ENCODE results near the gene THADA.
"Not testable (repeated sequence)": the region's sequence is repeated elsewhere in the genome, so short reads cannot be mapped to it uniquely, and the experiment has no call there.

The THADA gene

DNA sequence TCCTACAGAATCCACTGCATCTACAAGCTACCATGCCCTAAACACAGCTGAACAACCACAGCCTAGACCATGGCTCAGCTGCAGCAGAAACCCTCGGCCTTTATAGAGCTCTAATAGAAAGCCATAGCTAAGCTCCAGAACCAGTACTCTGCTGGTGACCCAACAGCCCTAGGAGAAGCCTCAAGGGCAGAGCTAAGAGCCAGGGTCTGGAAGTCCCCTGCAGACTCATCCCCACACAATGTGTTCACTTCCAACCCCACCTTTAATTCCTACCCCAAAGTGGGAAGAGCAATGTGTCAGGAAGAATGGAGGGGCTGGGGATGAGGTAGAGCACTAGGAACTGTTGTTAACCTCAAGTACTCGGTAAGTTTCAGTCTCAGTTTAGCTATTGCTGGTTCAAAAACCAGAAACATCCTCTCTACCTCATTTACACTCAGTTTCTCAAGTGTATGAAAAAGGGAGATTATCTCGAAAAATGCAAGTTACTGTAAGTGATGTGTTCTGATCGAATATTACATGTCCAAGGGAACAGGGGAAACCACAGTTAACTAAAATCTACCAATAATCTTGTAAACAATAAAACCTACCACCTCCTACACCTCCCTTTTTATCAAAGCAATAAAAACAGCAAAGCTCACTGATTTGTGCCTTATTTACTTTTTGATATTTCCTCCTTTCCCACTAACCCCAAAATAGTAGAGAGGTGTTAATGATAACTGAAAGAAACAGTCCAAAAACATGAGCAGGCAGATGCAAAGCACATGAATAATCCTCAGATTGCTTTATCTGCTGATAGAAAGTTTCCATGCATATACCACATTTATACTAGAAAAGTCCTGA, 36.2 kb downstream of the THADA start:
- no peaks in the 10 kb centered on the region for H3K27me3 ChIP-seq (ENCODE audit: control insufficient read depth in 1 of 2, insufficient read depth in 2 of 2, low read length in 2 of 2)
- no peak overlapping the region for H3K4me3 ChIP-seq (ENCODE audit: low read length in 2 of 2)
- peaks cover 11 to 20% of the 10 kb centered on the region in 2 donors for H3K36me3 ChIP-seq (ENCODE audit: control insufficient read depth in 2 of 2, insufficient read depth in 2 of 2, low read length in 2 of 2)
- H3K4me1 ChIP-seq (ENCODE audit: control insufficient read depth, insufficient read depth, low read length), result no peaks in the 10 kb centered on the region
- H3K27ac ChIP-seq (ENCODE audit: low read length), result no peak overlapping the region
- H3K9ac ChIP-seq (ENCODE audit: low read length in 2 of 2), result no peak overlapping the region
- H3K9me3 ChIP-seq (ENCODE audit: control insufficient read depth in 2 of 2, low read length in 2 of 2), result no peaks in the 10 kb centered on the region

DNA sequence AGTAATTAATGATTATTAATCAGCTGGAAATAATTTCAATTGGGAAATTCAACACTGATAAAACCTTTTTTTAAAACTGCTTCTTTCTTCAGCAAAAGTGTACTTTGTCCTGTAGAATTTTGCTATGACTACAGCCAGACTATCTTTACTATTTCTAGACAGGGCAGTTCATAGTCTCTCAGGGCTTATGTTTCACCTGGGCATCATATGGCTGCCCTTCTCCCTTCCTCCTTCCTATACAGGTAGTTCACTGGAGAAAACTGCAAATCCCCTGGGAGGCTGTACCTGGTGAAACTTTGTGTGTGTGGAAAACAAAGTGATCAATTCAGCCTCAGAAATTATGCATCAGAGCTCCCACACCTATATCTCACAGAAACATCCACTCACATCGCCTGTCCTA, 38.6 kb downstream of the THADA start:
- Histone ChIP-seq H3K4me3 (ENCODE audit: low read length in 2 of 2) (no peak overlapping the region), H3K27ac (ENCODE audit: low read length) (no peak overlapping the region), H3K4me1 (ENCODE audit: control insufficient read depth, insufficient read depth, low read length) (no peaks in the 10 kb centered on the region), H3K9ac (ENCODE audit: low read length in 2 of 2) (no peak overlapping the region), H3K27me3 (ENCODE audit: control insufficient read depth in 1 of 2, insufficient read depth in 2 of 2, low read length in 2 of 2) (no peaks in the 10 kb centered on the region), H3K36me3 (ENCODE audit: control insufficient read depth in 2 of 2, insufficient read depth in 2 of 2, low read length in 2 of 2) (peaks cover 18 to 21% of the 10 kb centered on the region in 2 donors), H3K9me3 (ENCODE audit: control insufficient read depth in 2 of 2, low read length in 2 of 2) (no peaks in the 10 kb centered on the region)

DNA sequence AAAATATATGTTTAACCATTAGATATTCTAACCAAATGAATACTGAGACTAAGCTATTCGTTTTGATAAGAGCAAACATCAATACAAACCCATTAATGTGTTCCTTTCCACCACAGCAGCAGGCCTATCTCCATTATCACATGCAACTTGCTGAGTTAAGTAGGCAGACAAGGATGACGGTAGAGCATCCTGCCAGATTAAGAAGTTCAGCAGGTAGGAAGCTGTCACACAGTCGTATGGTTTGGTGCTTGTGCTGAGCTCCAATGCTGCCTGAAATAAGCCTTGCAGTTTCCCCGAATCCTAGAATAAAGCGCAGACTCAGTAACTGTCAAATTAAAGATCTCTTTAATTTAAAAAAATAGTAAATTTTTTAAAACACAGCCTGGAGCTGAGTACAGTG, 39.6 kb downstream of the THADA start:
- no peaks in the 10 kb centered on the region for H3K9me3 ChIP-seq (ENCODE audit: control insufficient read depth in 2 of 2, low read length in 2 of 2)
- no peaks in the 10 kb centered on the region for H3K4me1 ChIP-seq (ENCODE audit: control insufficient read depth, insufficient read depth, low read length)
- peaks cover 21% of the 10 kb centered on the region in 2 donors for H3K36me3 ChIP-seq (ENCODE audit: control insufficient read depth in 2 of 2, insufficient read depth in 2 of 2, low read length in 2 of 2)
- no peak overlapping the region for H3K4me3 ChIP-seq (ENCODE audit: low read length in 2 of 2)
- H3K27me3 ChIP-seq (ENCODE audit: control insufficient read depth in 1 of 2, insufficient read depth in 2 of 2, low read length in 2 of 2), result no peaks in the 10 kb centered on the region
- H3K27ac ChIP-seq (ENCODE audit: low read length), result no peak overlapping the region
- H3K9ac ChIP-seq (ENCODE audit: low read length in 2 of 2), result no peak overlapping the region

DNA sequence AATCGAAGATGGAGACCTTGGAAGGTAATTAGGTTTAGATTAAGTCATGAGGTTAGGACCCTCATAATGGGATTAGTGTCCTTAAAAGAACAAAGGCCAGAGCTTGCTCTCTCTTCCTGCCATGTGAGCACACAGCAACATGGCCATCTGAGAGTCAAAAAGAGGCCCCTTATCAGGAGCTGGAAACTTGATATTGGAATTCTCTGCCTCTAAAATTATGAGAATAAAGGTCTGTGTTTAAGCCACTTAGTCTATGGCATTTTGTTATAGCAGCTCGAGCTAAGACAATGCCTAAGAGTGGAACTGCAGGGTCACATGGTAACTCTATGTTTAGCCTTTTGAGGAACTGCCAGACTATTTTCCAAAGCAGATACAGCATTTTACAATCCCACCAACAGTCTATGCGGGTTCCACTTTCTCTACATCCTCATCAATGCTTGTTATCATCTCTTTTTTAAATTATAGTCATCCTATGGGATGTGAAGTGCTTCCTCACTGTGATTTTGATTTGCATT, 42.4 kb downstream of the THADA start:
- Histone ChIP-seq H3K36me3 (ENCODE audit: control insufficient read depth in 2 of 2, insufficient read depth in 2 of 2, low read length in 2 of 2) (peaks cover 9 to 18% of the 10 kb centered on the region in 2 donors), H3K9me3 (ENCODE audit: control insufficient read depth in 2 of 2, low read length in 2 of 2) (no peaks in the 10 kb centered on the region), H3K4me3 (ENCODE audit: low read length in 2 of 2) (no peak overlapping the region), H3K27me3 (ENCODE audit: control insufficient read depth in 1 of 2, insufficient read depth in 2 of 2, low read length in 2 of 2) (no peaks in the 10 kb centered on the region), H3K9ac (ENCODE audit: low read length in 2 of 2) (no peak overlapping the region), H3K27ac (ENCODE audit: low read length) (no peak overlapping the region), H3K4me1 (ENCODE audit: control insufficient read depth, insufficient read depth, low read length) (no peaks in the 10 kb centered on the region)

DNA sequence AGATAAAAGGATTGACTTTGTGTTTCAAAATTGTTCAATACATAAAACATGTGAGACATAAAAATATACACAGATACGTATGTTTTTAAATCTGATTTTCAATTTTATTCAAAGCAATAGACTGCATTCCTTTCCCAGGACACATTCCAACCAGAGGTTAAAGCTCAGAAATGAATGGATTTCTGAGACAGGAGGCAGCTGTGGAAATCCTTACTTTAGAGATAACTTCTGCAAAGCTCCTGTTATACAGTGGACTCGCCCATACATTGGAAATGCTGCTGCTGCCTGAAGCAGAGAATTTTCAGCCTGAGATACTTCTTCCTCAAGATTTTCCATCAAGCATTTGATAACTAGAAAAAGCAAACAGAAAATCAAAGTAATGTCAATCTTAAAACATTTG, 43.8 kb downstream of the THADA start:
- Histone ChIP-seq H3K27me3 (ENCODE audit: control insufficient read depth in 1 of 2, insufficient read depth in 2 of 2, low read length in 2 of 2) (no peaks in the 10 kb centered on the region), H3K9ac (ENCODE audit: low read length in 2 of 2) (no peak overlapping the region), H3K36me3 (ENCODE audit: control insufficient read depth in 2 of 2, insufficient read depth in 2 of 2, low read length in 2 of 2) (peaks cover 7 to 18% of the 10 kb centered on the region in 2 donors), H3K9me3 (ENCODE audit: control insufficient read depth in 2 of 2, low read length in 2 of 2) (no peaks in the 10 kb centered on the region), H3K4me1 (ENCODE audit: control insufficient read depth, insufficient read depth, low read length) (no peaks in the 10 kb centered on the region), H3K4me3 (ENCODE audit: low read length in 2 of 2) (no peak overlapping the region), H3K27ac (ENCODE audit: low read length) (no peak overlapping the region)

DNA sequence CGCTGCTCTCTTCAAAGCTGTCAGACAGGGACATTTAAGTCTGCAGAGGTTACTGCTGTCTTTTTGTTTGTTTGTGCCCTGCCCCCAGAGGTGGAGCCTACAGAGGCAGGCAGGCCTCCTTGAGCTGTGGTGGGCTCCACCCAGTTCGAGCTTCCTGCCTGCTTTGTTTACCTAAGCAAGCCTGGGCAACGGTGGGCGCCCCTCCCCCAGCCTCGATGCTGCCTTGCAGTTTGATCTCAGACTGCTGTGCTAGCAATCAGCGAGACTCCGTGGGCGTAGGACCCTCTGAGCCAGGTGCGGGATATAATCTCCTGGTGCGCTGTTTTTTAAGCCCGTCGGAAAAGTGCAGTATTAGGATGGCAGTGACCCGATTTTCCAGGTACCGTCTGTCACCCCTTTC, 47.5 kb downstream of the THADA start:
- not testable (repeated sequence) for H3K4me3 ChIP-seq (ENCODE audit: low read length in 2 of 2); H3K9ac ChIP-seq (ENCODE audit: low read length in 2 of 2); H3K9me3 ChIP-seq (ENCODE audit: control insufficient read depth in 2 of 2, low read length in 2 of 2); H3K4me1 ChIP-seq (ENCODE audit: control insufficient read depth, insufficient read depth, low read length); H3K27me3 ChIP-seq (ENCODE audit: control insufficient read depth in 1 of 2, insufficient read depth in 2 of 2, low read length in 2 of 2); H3K27ac ChIP-seq (ENCODE audit: low read length)
- peaks cover 3 to 16% of the 10 kb centered on the region in 2 donors for H3K36me3 ChIP-seq (ENCODE audit: control insufficient read depth in 2 of 2, insufficient read depth in 2 of 2, low read length in 2 of 2)

DNA sequence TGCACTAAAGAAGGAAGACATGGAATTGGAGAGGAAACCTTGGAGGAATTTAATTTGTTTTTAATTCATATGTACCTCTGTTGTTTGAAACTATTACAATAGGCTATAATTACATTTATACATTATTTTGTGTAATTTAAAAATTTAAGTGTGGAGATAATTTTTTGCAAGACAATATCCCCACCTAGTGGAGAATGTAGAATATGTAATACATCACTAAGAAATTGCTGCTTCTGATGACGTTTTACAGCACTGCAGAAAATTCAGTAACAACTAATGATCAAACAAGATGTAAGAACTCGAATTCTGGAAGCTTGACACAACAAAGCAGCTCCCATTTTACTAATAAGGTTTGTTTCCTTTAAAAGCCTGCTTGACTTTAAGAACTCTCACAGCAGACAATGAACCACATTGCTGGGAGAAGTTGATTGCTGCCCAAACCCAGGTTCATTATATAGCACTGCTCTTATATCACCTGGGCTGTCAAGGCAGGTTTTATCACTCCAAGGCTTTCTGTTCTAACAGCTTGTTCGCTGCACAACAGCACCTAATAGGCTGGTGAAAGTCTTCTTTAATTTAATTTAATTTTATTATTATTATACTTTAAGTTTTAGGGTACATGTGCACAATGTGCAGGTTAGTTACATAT, 53.4 kb downstream of the THADA start:
- H3K9ac ChIP-seq (ENCODE audit: low read length in 2 of 2), result no peak overlapping the region
- no peaks in the 10 kb centered on the region for H3K9me3 ChIP-seq (ENCODE audit: control insufficient read depth in 2 of 2, low read length in 2 of 2)
- H3K27ac ChIP-seq (ENCODE audit: low read length), result no peak overlapping the region
- H3K27me3 ChIP-seq (ENCODE audit: control insufficient read depth in 1 of 2, insufficient read depth in 2 of 2, low read length in 2 of 2), result no peaks in the 10 kb centered on the region
- no peaks in the 10 kb centered on the region for H3K36me3 ChIP-seq (ENCODE audit: control insufficient read depth in 2 of 2, insufficient read depth in 2 of 2, low read length in 2 of 2)
- H3K4me1 ChIP-seq (ENCODE audit: control insufficient read depth, insufficient read depth, low read length), result peaks cover 4% of the 10 kb centered on the region
- H3K4me3 ChIP-seq (ENCODE audit: low read length in 2 of 2), result no peak overlapping the region

DNA sequence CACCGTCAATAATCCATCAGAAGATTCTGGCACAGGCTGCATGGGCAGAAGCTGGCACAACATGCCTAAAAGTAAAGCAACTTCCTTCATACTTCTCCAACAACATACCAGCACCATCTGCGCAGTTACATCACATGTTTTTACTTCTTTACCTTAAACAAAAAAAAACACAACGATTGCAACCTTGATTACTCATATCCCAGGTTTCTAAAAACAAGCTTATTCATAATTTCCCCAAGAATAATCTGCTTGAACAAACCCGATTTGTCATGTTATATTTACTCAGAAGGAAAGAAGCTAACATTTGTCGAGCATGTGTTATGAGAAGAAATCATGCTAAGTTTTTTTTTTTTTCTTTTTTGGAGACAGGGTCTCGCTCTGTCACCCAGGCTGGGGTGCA, 54.7 kb downstream of the THADA start:
- Histone ChIP-seq H3K27ac (ENCODE audit: low read length) (no peak overlapping the region), H3K9ac (ENCODE audit: low read length in 2 of 2) (no peak overlapping the region)

DNA sequence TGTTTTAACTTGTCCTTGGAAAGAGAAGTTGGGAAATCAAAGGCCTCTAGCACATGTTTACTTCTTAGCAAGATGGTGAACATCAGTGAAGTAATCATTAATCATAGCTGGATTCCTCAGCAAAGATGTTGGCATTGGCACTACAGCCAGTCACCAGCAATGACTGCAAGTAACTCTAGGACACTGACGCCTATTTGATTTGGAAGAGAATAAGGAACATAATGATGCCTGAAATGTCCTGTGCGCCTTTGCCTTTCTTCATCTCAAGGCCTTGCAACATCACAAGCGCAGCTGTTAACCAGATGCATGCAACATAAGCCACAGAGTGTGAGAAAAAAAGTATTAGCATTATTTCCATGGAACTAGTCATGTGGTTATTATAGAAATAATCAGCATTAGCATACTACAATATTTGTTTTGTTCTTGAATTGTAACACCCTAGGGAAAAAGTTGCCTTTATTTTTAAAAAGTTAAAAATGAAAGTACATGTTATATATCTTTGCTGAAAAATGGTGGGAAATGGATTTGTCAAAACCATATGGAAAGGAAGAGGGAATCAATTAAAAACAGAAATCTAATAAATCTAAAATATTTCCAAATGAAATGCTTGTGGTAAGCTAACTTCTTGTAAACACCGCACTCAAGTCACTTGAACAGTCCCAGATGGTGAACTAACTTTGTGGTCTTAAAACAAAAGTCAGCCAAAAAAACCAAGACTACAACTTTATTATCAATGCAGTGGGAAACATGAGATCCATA, 55.6 kb downstream of the THADA start:
- Histone ChIP-seq H3K9ac (ENCODE audit: low read length in 2 of 2) (no peak overlapping the region), H3K4me1 (ENCODE audit: control insufficient read depth, insufficient read depth, low read length) (peaks cover 4% of the 10 kb centered on the region), H3K4me3 (ENCODE audit: low read length in 2 of 2) (no peak overlapping the region), H3K9me3 (ENCODE audit: control insufficient read depth in 2 of 2, low read length in 2 of 2) (no peaks in the 10 kb centered on the region), H3K27me3 (ENCODE audit: control insufficient read depth in 1 of 2, insufficient read depth in 2 of 2, low read length in 2 of 2) (no peaks in the 10 kb centered on the region), H3K36me3 (ENCODE audit: control insufficient read depth in 2 of 2, insufficient read depth in 2 of 2, low read length in 2 of 2) (no peaks in the 10 kb centered on the region), H3K27ac (ENCODE audit: low read length) (no peak overlapping the region)

More for the DNA sequence above, 54.7 kb downstream of the THADA start:
- no peaks in the 10 kb centered on the region for H3K9me3 ChIP-seq (ENCODE audit: control insufficient read depth in 2 of 2, low read length in 2 of 2)
- no peak overlapping the region for H3K4me3 ChIP-seq (ENCODE audit: low read length in 2 of 2)
- no peaks in the 10 kb centered on the region for H3K36me3 ChIP-seq (ENCODE audit: control insufficient read depth in 2 of 2, insufficient read depth in 2 of 2, low read length in 2 of 2)
- no peaks in the 10 kb centered on the region for H3K27me3 ChIP-seq (ENCODE audit: control insufficient read depth in 1 of 2, insufficient read depth in 2 of 2, low read length in 2 of 2)
- peaks cover 4% of the 10 kb centered on the region for H3K4me1 ChIP-seq (ENCODE audit: control insufficient read depth, insufficient read depth, low read length)

DNA sequence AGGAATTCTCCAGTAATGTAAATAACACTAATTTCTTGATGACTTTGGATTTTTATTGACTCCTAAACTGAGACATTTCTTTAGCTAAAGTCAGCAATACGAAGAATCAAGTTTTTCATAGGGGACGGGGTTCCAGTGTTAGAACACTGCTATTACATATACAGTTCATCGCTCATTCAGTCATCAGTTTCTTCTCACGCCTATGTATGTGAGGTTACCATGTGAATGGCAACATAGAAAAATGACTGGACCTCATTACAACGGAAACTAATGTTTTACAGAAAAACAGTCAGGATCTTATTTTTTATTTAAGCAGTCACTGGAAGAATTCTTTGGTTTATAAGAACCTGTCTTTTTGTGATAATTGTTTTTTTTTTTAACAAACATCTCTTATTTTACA, 56.4 kb downstream of the THADA start:
- Histone ChIP-seq H3K27me3 (ENCODE audit: control insufficient read depth in 1 of 2, insufficient read depth in 2 of 2, low read length in 2 of 2) (no peaks in the 10 kb centered on the region), H3K9me3 (ENCODE audit: control insufficient read depth in 2 of 2, low read length in 2 of 2) (no peaks in the 10 kb centered on the region), H3K4me3 (ENCODE audit: low read length in 2 of 2) (no peak overlapping the region), H3K4me1 (ENCODE audit: control insufficient read depth, insufficient read depth, low read length) (peaks cover 4% of the 10 kb centered on the region), H3K27ac (ENCODE audit: low read length) (no peak overlapping the region), H3K36me3 (ENCODE audit: control insufficient read depth in 2 of 2, insufficient read depth in 2 of 2, low read length in 2 of 2) (peaks cover 0 to 2% of the 10 kb centered on the region in 2 donors), H3K9ac (ENCODE audit: low read length in 2 of 2) (no peak overlapping the region)

Measured in stomach smooth muscle (tissue), 2 donors.